CD4-positive, CD25-positive, alpha-beta regulatory T cell (primary cell): ENCODE results near the gene ATP8B2. TPM values are rescaled to one million over a fixed set of nuclear protein-coding genes. Genes with fewer than 3 reads are reported as not detected.
A peak's percentile ranks its signal among the peaks of the same experiment; 100 is the strongest.

Source experiments
- ATAC-seq, 2 donors: fragments of 150-1000 bp; cut with Tn5 transposase; one replicate each; pipeline ENCODE4 v1.10.0; 2021; ENCODE audit warnings: low read depth in 2 of 2, moderate number of reproducible peaks in 2 of 2, moderate library complexity in 1 of 2
- DNase-seq, 3 donors: peaks; one replicate each; pipeline versions ENCODE4 v3.0.0 to v3.0.0-alpha.2; 2012 to 2022; ENCODE audit warnings: mixed read lengths in 1 of 3
- H3K27ac ChIP-seq: one replicate; pipeline ENCODE4 v1.7.0; 2013; ENCODE audit warnings: mild to moderate bottlenecking, low read length; ENCODE audit not compliant: insufficient read depth, poor library complexity, severe bottlenecking
- H3K27me3 ChIP-seq: one replicate; pipeline ENCODE4 v1.7.0; 2013; ENCODE audit warnings: low read length; ENCODE audit not compliant: control insufficient read depth, insufficient read depth
- H3K36me3 ChIP-seq: one replicate; pipeline ENCODE4 v1.7.0; 2013; ENCODE audit warnings: mild to moderate bottlenecking, low read length, moderate library complexity; ENCODE audit not compliant: control insufficient read depth, insufficient read depth
- H3K4me1 ChIP-seq: 2 replicates; pipeline ENCODE4 v1.7.0; 2013; ENCODE audit warnings: mild to moderate bottlenecking, low read length; ENCODE audit not compliant: insufficient read depth, control insufficient read depth, poor library complexity, severe bottlenecking
- H3K4me3 ChIP-seq: one replicate; pipeline ENCODE4 v1.7.0; 2013; ENCODE audit warnings: low read depth, mild to moderate bottlenecking, low read length, moderate library complexity
- H3K9me3 ChIP-seq, 2 experiments: 1 replicate in 1 of 2; 2 replicates in 1 of 2; pipeline ENCODE4 v1.7.0; 2013; ENCODE audit warnings: low read length in 2 of 2, mild to moderate bottlenecking in 1 of 2, moderate library complexity in 1 of 2; ENCODE audit not compliant: control insufficient read depth in 2 of 2
- H3K27ac Mint-ChIP-seq, 3 donors: one replicate each; pipeline ENCODE4 v1.8.0; 2020 to 2022; ENCODE audit warnings: mild to moderate bottlenecking in 3 of 3, mixed read lengths in 3 of 3, moderate library complexity in 2 of 3
- H3K27me3 Mint-ChIP-seq: one replicate; pipeline ENCODE4 v1.8.0; 2022; ENCODE audit warnings: mild to moderate bottlenecking, mixed read lengths
- H3K36me3 Mint-ChIP-seq: one replicate; pipeline ENCODE4 v1.8.0; 2020; ENCODE audit warnings: mixed read lengths
- H3K4me1 Mint-ChIP-seq, 4 donors: one replicate each; pipeline ENCODE4 v1.8.0; 2020 to 2022; ENCODE audit warnings: mixed read lengths in 4 of 4, mild to moderate bottlenecking in 1 of 4
- H3K4me3 Mint-ChIP-seq, 4 donors: one replicate each; pipeline ENCODE4 v1.8.0; 2020 to 2022; ENCODE audit warnings: mild to moderate bottlenecking in 4 of 4, mixed read lengths in 4 of 4, moderate library complexity in 3 of 4
- H3K9me3 Mint-ChIP-seq, 7 donors: one replicate each; pipeline ENCODE4 v1.8.0; 2020 to 2022; ENCODE audit warnings: mixed read lengths in 7 of 7, mild to moderate bottlenecking in 3 of 7, moderate library complexity in 2 of 7
- polyA plus RNA-seq, 4 donors: library from polyadenylated mRNA; unstranded; fragments of 300-500 nt; fragmentation: Illumina TruSeq; gene quantifications; one replicate each; pipeline ENCODE4 v1.2.3, GENCODE V29; 2021
- total RNA-seq: library from RNA; stranded (reverse); gene quantifications from one replicate; pipeline ENCODE4 v1.2.3, GENCODE V29; 2022

Gene ATP8B2
- total and polyA plus RNA-seq, 5 donors from 2014 or later = 76.0 to 267 (median 118) TPM

DNA sequence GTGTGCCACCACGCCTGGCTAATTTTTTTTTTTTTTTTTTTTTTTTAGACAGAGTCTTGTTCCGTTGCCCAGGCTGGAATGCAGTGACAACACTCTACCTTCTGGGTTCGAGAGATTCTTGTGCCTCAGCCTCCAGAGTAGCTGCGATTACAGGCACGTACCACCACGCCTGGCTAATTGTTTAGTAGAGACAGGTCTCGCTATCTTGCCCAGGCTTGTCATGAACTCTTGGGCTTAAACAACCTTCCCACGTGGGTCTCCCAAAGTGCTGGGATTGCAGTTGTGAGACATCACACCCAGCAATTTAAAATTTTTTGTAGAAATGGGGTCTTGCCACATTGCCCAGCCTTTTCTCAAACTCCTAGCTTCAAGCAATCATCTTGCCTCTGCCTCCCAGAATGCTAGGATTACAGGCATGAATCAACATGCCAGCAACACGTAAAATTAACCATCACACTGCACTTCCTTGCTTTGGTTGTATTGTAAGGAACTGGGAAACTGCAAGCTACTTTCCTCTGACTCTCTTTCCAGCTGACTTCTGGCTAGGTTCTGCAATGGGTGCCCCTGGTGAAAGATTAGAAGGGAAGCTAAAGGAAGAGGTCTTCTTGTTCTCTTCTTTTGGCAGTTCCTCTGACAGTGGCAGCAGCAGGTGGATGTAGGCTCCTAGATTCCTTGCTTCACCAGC lies 65.9 kb downstream of the ATP8B2 start:
- ATAC-seq (no peak), DNase-seq (no peak)
- Mint-ChIP-seq H3K36me3 (peaks cover 3% of the 10 kb centered on the region), H3K27me3 (no peaks in the 10 kb centered on the region), H3K4me1 (peaks cover 8 to 39% (median 27%) of the 10 kb centered on the region in 4 donors), H3K9me3 (peaks cover 0 to 1% (median 0%) of the 10 kb centered on the region in 7 donors), H3K4me3 (peak overlapping the region in 1 of 4 donors; percentile 21), H3K27ac (no peak overlapping the region)
- no peaks in the 10 kb centered on the region for H3K9me3 ChIP-seq
- no peak overlapping the region for H3K27ac ChIP-seq
- no peaks in the 10 kb centered on the region for H3K27me3 ChIP-seq
- peaks cover 15% of the 10 kb centered on the region for H3K4me1 ChIP-seq
- H3K36me3 ChIP-seq = no peaks in the 10 kb centered on the region
- no peak overlapping the region for H3K4me3 ChIP-seq

DNA sequence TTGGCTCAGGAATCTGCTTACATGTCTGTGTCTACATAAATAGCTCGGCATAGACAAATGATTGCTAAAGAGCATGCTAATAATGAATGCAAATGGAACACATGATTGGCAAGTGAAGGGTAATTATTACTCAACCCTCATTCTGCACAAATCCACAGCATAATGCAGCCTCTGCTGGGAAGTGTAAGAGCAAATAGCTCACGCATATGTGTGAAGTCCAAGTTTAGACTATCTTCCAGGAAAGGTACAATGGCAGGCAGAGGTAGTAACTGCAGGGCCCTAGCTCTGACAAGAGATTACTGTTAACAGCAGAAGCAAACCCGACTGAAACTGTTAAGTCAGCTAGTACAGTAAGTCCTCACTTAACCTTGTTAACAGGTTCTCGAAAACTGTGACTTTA lies 72.8 kb downstream of the ATP8B2 start:
- H3K4me1 ChIP-seq = peaks cover 26% of the 10 kb centered on the region
- no peaks in the 10 kb centered on the region for H3K9me3 ChIP-seq
- peaks cover 7% of the 10 kb centered on the region for H3K36me3 Mint-ChIP-seq
- H3K27ac ChIP-seq = peak overlapping the region; percentile 55
- ATAC-seq (peak; percentile 34 to 49), DNase-seq (peak in 1 of 3 donors; percentile 46)
- peak overlapping the region in 3 of 4 donors; percentile 20 to 85 (median 44) for H3K4me3 Mint-ChIP-seq
- H3K36me3 ChIP-seq = no peaks in the 10 kb centered on the region
- H3K27me3 Mint-ChIP-seq = no peaks in the 10 kb centered on the region
- H3K9me3 Mint-ChIP-seq = peaks cover 0 to 3% (median 0%) of the 10 kb centered on the region in 7 donors
- peaks cover 13 to 47% (median 33%) of the 10 kb centered on the region in 4 donors for H3K4me1 Mint-ChIP-seq
- peak overlapping the region; percentile 75 to 84 (median 83) for H3K27ac Mint-ChIP-seq
- H3K4me3 ChIP-seq = peak overlapping the region; percentile 8
- no peaks in the 10 kb centered on the region for H3K27me3 ChIP-seq

DNA sequence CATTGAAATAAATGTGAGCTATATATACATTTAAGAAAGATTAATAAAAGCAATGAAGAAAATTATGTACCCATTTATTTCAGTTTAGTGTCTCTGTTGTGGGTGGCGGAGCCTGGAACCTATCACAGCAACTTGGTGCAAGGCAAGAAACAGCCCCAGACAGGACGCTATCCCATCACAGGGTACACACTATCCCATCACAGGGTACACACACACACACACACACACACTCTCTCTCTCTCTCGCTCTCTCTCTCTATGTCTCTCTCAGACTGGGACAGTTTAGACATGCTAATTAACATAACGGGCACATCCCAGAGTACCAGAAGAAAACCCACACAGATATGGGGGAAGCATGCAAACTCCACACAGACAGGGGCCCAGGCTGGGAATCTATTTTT lies 73.4 kb downstream of the ATP8B2 start:
- Histone ChIP-seq H3K4me1 (peaks cover 32% of the 10 kb centered on the region), H3K9me3 (no peaks in the 10 kb centered on the region), H3K4me3 (peak overlapping the region; percentile 8), H3K27ac (peak overlapping the region; percentile 55), H3K36me3 (no peaks in the 10 kb centered on the region), H3K27me3 (no peaks in the 10 kb centered on the region)
- ATAC-seq (no peak), DNase-seq (no peak)
- H3K4me3 Mint-ChIP-seq = peak overlapping the region; percentile 20 to 85 (median 36)
- peaks cover 18 to 53% (median 35%) of the 10 kb centered on the region in 4 donors for H3K4me1 Mint-ChIP-seq
- peaks cover 0 to 3% (median 0%) of the 10 kb centered on the region in 7 donors for H3K9me3 Mint-ChIP-seq
- peak overlapping the region in 2 of 3 donors; percentile 75 to 84 for H3K27ac Mint-ChIP-seq
- peaks cover 7% of the 10 kb centered on the region for H3K36me3 Mint-ChIP-seq
- no peaks in the 10 kb centered on the region for H3K27me3 Mint-ChIP-seq

DNA sequence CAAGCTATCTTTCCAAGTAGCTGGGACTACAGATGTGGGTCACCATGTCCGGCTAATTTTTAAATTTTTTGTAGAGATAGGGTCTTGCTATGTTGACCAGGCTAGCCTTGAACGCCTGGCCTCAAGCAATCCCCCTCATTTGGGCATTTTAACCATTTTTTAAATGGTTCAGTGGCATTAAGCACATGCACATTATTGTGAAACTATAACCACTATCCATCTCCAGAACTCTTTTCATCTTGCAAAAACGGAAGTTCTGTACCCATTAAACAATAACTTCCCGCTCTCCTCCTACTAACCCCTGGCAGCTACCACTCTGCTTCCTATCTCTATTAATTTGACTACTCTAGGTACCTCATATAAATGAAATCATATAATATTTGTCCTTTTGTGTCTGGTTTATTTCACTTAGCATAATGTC lies 75.1 kb downstream of the ATP8B2 start:
- peaks cover 20 to 62% (median 43%) of the 10 kb centered on the region in 4 donors for H3K4me1 Mint-ChIP-seq
- H3K27me3 Mint-ChIP-seq = no peaks in the 10 kb centered on the region
- H3K9me3 ChIP-seq = no peaks in the 10 kb centered on the region
- ATAC-seq (no peak), DNase-seq (no peak)
- H3K4me1 ChIP-seq = peaks cover 45% of the 10 kb centered on the region
- no peaks in the 10 kb centered on the region for H3K36me3 ChIP-seq
- H3K27ac Mint-ChIP-seq = peak overlapping the region in 1 of 3 donors; percentile 48
- H3K27me3 ChIP-seq = no peaks in the 10 kb centered on the region
- H3K27ac ChIP-seq = no peak overlapping the region
- H3K4me3 ChIP-seq = no peak overlapping the region
- H3K36me3 Mint-ChIP-seq = peaks cover 7% of the 10 kb centered on the region
- peaks cover 0 to 3% (median 0%) of the 10 kb centered on the region in 7 donors for H3K9me3 Mint-ChIP-seq
- peak overlapping the region in 2 of 4 donors; percentile 10 to 51 for H3K4me3 Mint-ChIP-seq

Other genes with a start within 250 kb of the ATP8B2 start
- 0.10 TPM for gene NUP210L, start 170.5 kb upstream of the ATP8B2 start, total RNA-seq
- under 1 TPM in 2 of 4 donors, not detected in 2; 0.02 to 0.17 TPM for gene NUP210L, start 170.5 kb upstream of the ATP8B2 start, polyA plus RNA-seq
- gene TPM3, start 133.4 kb upstream of the ATP8B2 start, total RNA-seq = 412 TPM
- 1,000 to 10,000 TPM in 1 of 4 donors, 100 to 1,000 TPM in 3; 780 to 1,027 (median 844) TPM for gene TPM3, start 133.4 kb upstream of the ATP8B2 start, polyA plus RNA-seq
- gene CFAP141, start 119.2 kb upstream of the ATP8B2 start, total RNA-seq = not detected
- gene CFAP141, start 119.2 kb upstream of the ATP8B2 start, polyA plus RNA-seq = not detected
- gene UBAP2L, start 104.6 kb upstream of the ATP8B2 start, total RNA-seq = 194 TPM
- gene UBAP2L, start 104.6 kb upstream of the ATP8B2 start, polyA plus RNA-seq = 10 to 100 TPM; 40.8 to 53.0 (median 46.0) TPM
- 60.2 TPM for gene HAX1, start 52.9 kb upstream of the ATP8B2 start, total RNA-seq
- 100 to 1,000 TPM; 166 to 213 (median 194) TPM for gene HAX1, start 52.9 kb upstream of the ATP8B2 start, polyA plus RNA-seq
- gene AQP10, start 4.4 kb upstream of the ATP8B2 start, total RNA-seq = 0.81 TPM
- gene AQP10, start 4.4 kb upstream of the ATP8B2 start, polyA plus RNA-seq = not detected
- gene IL6R, start 79.8 kb downstream of the ATP8B2 start, total RNA-seq = 135 TPM
- gene IL6R, start 79.8 kb downstream of the ATP8B2 start, polyA plus RNA-seq = 10 to 100 TPM; 54.5 to 84.4 (median 62.2) TPM
- not detected for gene TDRD10, start 176.7 kb downstream of the ATP8B2 start, total RNA-seq
- gene TDRD10, start 176.7 kb downstream of the ATP8B2 start, polyA plus RNA-seq = not detected
- not detected for gene SHE, start 176.9 kb downstream of the ATP8B2 start, total RNA-seq
- not detected for gene SHE, start 176.9 kb downstream of the ATP8B2 start, polyA plus RNA-seq
- 91.7 TPM for gene UBE2Q1, start 233.1 kb downstream of the ATP8B2 start, total RNA-seq
- 10 to 100 TPM in 3 of 4 donors, 1 to 10 TPM in 1; 9.5 to 18.5 (median 12.4) TPM for gene UBE2Q1, start 233.1 kb downstream of the ATP8B2 start, polyA plus RNA-seq
- gene CHRNB2, start 242.3 kb downstream of the ATP8B2 start, total RNA-seq = not detected
- gene CHRNB2, start 242.3 kb downstream of the ATP8B2 start, polyA plus RNA-seq = not detected